Heart left ventricle (tissue), 13 donors: Measurements from ENCODE around the gene HSBP1L1.

Experiments
- POLR2A ChIP-seq, 2 donors: fragments of 450-650 bp; IDR thresholded peaks; one replicate each; pipeline ENCODE4 v1.6.1; 2017; ENCODE audit warnings: antibody characterized with exemption in 2 of 2, mild to moderate bottlenecking in 2 of 2, moderate library complexity in 2 of 2
- TF ChIP-seq, protein P1 (sequence below), 12 donors: fragments of 200-600 bp; sonication (generic) in 4 of 12; IDR thresholded peaks; one replicate each; pipeline versions ENCODE4 v1.5.0 to v1.8.0; 2018 to 2022; ENCODE audit warnings: antibody characterized with exemption in 12 of 12, mild to moderate bottlenecking in 5 of 12
- donor health status: ischemic (EF 13 %, LVEDD 7.1; RV severe dilation, severe dysfunction).
- donor health status: DM: no; HTN: yes; CAD: no.
- donor health status: DM: no; HTN: no; CAD: no.
- donor health status: ischemic (EF 25% LVEDD 6.9; RV normal size, moderate dysfunction).
- donor health status: ischemic (EF 25% LVEDD 5.7; RV mildly dilated, moderate dysfunction).
- donor health status: ischemic (EF 35%, LVEDD 5.7; RV mildly dilated, moderate dysfunction).
- donor health status: nonischemic (EF 11% LVEDD 7.7; RV severe dilation, severe dysfunction).
- donor health status: DM: yes; HTN: yes; CAD: no.
- donor health status: PGD.
- donor health status: ischemic (EF 29% LVEDD 5.4; RV normal size, mild dysfunction).
- donor health status: nonischemic (EF 23%, LVEDD 6.1; RV moderate dilation, normal function).

DNA sequence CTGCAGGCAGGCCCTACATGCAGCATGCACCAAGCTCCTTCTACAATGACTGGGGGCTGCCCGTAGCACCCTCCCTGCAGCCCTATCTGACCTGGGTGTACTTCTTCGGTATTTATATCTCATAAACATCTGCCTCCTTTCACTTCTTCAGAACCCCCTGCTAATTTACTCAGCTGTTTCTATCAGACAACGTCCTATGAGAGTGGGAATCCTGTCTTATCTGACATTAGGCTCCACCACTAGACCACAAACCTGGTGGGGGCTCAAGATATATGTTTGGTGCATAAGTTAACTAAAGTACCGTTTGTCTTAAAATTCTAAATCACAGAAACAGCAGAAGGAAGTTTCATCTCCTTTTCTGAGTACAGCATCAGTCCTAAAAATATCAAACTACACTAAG is 10.6 kb downstream of the HSBP1L1 start:
- TF ChIP-seq, protein P1, sequence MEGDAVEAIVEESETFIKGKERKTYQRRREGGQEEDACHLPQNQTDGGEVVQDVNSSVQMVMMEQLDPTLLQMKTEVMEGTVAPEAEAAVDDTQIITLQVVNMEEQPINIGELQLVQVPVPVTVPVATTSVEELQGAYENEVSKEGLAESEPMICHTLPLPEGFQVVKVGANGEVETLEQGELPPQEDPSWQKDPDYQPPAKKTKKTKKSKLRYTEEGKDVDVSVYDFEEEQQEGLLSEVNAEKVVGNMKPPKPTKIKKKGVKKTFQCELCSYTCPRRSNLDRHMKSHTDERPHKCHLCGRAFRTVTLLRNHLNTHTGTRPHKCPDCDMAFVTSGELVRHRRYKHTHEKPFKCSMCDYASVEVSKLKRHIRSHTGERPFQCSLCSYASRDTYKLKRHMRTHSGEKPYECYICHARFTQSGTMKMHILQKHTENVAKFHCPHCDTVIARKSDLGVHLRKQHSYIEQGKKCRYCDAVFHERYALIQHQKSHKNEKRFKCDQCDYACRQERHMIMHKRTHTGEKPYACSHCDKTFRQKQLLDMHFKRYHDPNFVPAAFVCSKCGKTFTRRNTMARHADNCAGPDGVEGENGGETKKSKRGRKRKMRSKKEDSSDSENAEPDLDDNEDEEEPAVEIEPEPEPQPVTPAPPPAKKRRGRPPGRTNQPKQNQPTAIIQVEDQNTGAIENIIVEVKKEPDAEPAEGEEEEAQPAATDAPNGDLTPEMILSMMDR (IDR thresholded peaks at IDR 0.05): no peak
- TF ChIP-seq POLR2A (IDR thresholded peaks at IDR 0.05): no peak
